GM19193 (cell line): ENCODE data around the gene BID.

Experiments
- POLR2A ChIP-seq: IDR thresholded peaks from 4 replicates; pipeline ENCODE4 v1.6.1; 2011; ENCODE audit not compliant: insufficient read depth, insufficient read length; ENCODE audit errors: extremely low read depth

BID gene

DNA sequence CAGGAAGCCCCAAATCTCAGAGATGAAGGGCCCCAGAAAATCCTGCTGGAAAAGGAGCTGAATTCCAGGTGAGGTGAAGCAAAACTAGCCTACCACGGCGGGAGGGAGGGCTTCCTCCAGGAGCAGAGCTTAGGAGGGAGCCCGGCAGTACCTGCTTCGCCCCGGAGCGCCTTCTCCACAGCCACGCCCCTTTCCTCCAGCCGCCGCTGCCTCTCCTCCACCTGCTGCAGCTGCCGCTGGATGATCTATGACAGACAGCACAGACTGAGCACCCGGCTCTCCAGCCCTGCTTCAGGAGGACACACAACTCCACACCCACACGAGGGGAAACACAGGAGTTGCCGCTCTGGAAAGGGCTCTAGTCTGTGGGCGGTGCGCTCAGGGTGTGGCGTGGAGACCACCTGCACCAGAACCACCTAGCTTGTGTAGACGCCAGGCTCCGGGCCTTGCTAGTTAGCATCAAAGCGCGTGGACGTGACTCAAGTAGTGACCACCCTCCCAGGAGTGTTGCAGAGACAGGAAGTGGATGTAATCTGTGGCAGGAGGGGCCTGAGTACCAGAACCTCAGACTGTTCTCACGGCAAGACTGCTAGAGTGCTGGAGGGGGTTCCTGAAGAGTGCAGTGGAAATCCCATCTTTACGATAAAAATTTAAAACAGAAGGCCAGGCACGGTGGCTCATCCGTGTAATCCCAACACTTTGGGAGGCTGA is 34.6 kb upstream of the BID start:
- no peak for TF ChIP-seq POLR2A

- TF ChIP-seq POLR2A, result no peak
These were observed 33.5 kb upstream of the BID start for GRCh38 chr22:17807578-17808410.

- TF ChIP-seq POLR2A, result no peak
These were observed 32.8 kb upstream of the BID start for GRCh38 chr22:17807086-17807485.

DNA sequence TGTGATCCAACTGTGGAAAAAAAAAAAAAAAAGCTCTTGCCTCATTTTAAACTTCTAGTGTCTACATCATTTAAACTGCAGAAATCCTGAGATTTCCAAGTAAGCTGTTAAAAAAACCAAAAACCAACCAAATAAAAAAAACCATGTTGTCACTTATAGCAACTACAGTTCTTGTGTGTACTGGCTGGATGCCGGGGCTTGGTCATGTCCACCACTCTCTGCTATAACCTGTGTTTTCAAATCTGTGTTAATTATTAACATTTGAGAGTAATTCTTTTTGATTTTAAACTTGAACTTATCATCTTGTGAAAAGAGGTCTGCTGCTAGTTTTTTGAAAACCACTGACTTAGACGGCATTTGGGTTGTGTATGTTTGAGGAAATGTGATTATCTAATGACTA is 32.2 kb upstream of the BID start:
- TF ChIP-seq POLR2A, result no peak

GRCh38 chr22:17804331-17805080 is 30.2 kb upstream of the BID start:
- TF ChIP-seq POLR2A, result no peak

- TF ChIP-seq POLR2A, result no peak
These were observed 29.5 kb upstream of the BID start for GRCh38 chr22:17803609-17804270.

DNA sequence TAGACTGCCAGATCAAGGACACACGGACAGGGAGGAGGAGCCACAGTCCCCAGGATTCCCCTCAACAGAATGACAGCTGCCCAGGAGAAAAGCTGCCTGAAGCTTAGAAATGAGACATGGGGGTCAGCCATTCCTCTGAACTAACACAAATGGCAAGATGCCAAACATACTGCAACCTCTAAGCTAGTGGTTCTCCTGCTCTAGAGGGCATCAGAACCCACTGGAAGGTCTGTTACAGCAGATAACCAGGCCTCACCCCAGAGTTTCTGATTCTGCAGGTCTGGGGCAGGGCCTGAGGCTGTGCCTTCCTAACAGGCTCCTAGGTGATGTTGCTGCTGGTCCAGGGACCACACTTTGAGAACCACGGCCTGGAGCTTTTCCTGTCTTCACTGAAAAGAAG is 28.6 kb upstream of the BID start:
- peak; percentile 23 for TF ChIP-seq POLR2A

- TF ChIP-seq POLR2A, result no peak
These were observed 28.1 kb upstream of the BID start for GRCh38 chr22:17802411-17802810.

DNA sequence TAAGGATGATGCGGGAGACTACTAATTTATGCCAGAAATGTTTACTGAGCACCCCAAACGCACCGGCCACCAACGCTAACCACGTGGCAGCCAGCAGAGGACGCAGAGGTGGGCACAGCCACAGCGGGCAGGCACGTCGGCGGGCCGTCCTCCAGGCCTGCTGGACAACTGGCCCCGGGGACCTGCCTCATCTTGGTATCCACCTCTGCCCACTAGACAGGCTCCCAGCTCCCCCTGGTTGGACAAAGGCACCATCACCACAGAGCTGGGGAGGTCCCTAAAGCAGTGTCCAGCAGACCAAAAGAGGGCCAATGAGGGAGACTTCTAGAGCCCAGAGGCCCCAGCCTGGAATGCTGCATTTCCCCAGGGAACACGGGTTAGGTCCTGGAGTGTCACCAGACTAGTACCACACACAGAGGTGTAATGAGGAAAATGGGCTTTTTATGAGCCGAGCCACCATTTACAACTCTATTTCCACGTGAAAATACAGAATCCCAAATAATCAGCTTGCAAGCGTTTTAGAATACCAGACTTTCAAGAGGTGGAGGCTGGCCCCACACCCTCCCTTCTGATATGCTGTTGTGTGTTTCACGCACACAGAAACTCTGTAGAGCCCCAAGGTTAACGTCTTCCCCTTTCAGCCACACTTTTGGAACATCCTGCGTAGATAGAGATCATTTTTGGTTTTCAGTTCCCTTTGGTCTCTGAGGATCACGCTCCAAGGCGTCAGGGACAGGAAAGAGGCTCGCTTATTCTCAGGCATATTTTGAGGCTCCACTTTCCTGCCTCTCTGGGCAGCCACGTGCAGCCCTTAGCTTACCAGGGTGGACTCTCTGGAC is 23.7 kb upstream of the BID start:
- peak; percentile 61 for TF ChIP-seq POLR2A

GRCh38 chr22:17796695-17797094 is 22.4 kb upstream of the BID start:
- no peak for TF ChIP-seq POLR2A

DNA sequence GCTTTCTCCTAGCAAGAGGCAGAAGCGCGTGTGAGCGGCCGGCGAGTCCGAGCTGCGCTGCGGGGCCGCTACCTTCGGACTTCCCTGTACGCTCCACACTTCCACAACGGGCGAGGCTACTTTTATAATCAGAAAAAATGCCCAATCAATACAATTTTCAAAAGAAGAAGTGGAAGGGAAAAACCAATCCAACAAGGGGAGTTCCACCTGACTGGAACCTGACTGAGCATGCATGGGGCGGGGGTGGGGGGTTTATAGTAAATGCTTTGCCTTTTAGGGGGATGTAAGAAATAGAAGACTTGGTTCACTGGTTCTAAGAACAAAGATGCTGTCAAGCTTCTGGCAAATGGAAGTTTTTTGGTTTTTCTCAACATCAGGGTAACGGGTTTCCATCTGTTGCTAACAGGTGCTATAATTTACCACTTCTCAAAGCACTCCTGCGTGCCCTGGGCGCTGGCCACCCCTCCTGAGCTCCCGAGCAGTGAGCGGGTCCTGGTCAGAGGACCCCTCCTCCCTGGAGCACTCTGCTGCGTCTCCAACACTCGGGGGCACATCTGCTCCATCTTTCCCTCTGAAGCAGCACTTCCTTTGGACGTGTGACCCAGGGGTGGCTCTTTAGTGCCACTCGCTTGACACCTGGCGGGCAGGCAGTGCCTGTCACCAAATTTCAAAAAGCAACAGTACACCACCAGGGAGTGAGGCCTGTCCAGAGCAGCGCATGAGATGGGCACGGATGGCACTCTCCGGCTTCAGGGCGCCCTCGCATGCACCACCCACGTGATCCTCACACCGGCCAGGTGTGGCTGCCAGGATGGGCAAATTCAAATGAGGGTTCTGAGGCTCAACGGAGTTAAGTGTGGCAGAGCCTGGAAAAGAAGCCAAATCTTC is 21.6 kb upstream of the BID start:
- peak; percentile 75 for TF ChIP-seq POLR2A

- TF ChIP-seq POLR2A, result no peak
These were observed 20.7 kb upstream of the BID start for GRCh38 chr22:17794726-17795542.
